SK-N-SH treated with all-trans-retinoic acid at 6 μM for 48 hours (cell line): ENCODE measurements around the gene ARHGEF10L.

Experiments
- CREB5 ChIP-seq: fragments of 250-450 bp; sonication (Bioruptor Pico); IDR thresholded peaks from 2 replicates; pipeline ENCODE4 v1.5.1; 2020; ENCODE audit warnings: low read depth, mild to moderate bottlenecking, moderate library complexity
- CSDC2 ChIP-seq: fragments of 250-450 bp; sonication (Bioruptor Pico); IDR thresholded peaks from 2 replicates; pipeline ENCODE4 v1.5.0; 2020; ENCODE audit warnings: mild to moderate bottlenecking, moderate library complexity
- GLIS3 ChIP-seq: fragments of 250-450 bp; sonication (Bioruptor Pico); IDR thresholded peaks from 2 replicates; pipeline ENCODE4 v1.5.0; 2020; ENCODE audit warnings: mild to moderate bottlenecking, moderate library complexity
- ZNF565 ChIP-seq: fragments of 450-650 bp; formaldehyde crosslinking; conservative IDR thresholded peaks from 2 replicates; pipeline ENCODE4 v1.5.0; 2020; ENCODE audit warnings: low read depth, mild to moderate bottlenecking, moderate library complexity
- TF ChIP-seq, protein P1 (sequence below): fragments of 250-450 bp; sonication (Bioruptor Pico); IDR thresholded peaks from 2 replicates; pipeline ENCODE4 v1.8.0; 2020; ENCODE audit warnings: mild to moderate bottlenecking, moderate library complexity, borderline replicate concordance

ARHGEF10L gene

GRCh38 chr1:17746920-17747319, 207.4 kb downstream of the ARHGEF10L start (continued):
- TF ChIP-seq CREB5 (CRISPR knock-in tag) (no peak), CSDC2 (CRISPR knock-in tag) (no peak), GLIS3 (CRISPR knock-in tag) (no peak), ZNF565 (no peak)
- TF ChIP-seq, protein P1, sequence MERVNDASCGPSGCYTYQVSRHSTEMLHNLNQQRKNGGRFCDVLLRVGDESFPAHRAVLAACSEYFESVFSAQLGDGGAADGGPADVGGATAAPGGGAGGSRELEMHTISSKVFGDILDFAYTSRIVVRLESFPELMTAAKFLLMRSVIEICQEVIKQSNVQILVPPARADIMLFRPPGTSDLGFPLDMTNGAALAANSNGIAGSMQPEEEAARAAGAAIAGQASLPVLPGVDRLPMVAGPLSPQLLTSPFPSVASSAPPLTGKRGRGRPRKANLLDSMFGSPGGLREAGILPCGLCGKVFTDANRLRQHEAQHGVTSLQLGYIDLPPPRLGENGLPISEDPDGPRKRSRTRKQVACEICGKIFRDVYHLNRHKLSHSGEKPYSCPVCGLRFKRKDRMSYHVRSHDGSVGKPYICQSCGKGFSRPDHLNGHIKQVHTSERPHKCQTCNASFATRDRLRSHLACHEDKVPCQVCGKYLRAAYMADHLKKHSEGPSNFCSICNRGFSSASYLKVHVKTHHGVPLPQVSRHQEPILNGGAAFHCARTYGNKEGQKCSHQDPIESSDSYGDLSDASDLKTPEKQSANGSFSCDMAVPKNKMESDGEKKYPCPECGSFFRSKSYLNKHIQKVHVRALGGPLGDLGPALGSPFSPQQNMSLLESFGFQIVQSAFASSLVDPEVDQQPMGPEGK (CRISPR knock-in tag): no peak
